ENCODE data around the gene LRRC28.

The LRRC28 gene

GRCh38 chr15:99438691-99439523 is 187.6 kb downstream of the LRRC28 start:
- H3K4me3 ChIP-seq (ENCODE audit: low read length) = no peak overlapping the region
- no peaks in the 10 kb centered on the region for H3K9me3 ChIP-seq (ENCODE audit: insufficient read depth, low read length)
- H3K27me3 ChIP-seq (ENCODE audit: low read depth, low read length) = peaks cover 46% of the 10 kb centered on the region
- peaks cover 27% of the 10 kb centered on the region for H3K4me1 ChIP-seq (ENCODE audit: low read length)
- H3K9ac ChIP-seq (ENCODE audit: low read length) = no peak overlapping the region
- no peak overlapping the region for H3K4me2 ChIP-seq (ENCODE audit: low read length)
- no peaks in the 10 kb centered on the region for H4K20me1 ChIP-seq (ENCODE audit: insufficient read depth, low read length)
- no peaks in the 10 kb centered on the region for H3K36me3 ChIP-seq (replicated peaks; ENCODE audit: low read depth, low read length)
- no peak overlapping the region for H2AFZ ChIP-seq (ENCODE audit: low read depth, low read length)
- H3K79me2 ChIP-seq (ENCODE audit: low read length) = no peaks in the 10 kb centered on the region
- TF ChIP-seq CTCF (IDR thresholded peaks at IDR 0.05; ENCODE audit: low read depth, low read length) = no peak
- no peak for TF ChIP-seq EZH2phosphoT487 (IDR thresholded peaks at IDR 0.05; ENCODE audit: low read depth)
- H3K27ac ChIP-seq (ENCODE audit: low read length) = no peak overlapping the region

- no peak overlapping the region for H3K4me3 ChIP-seq (ENCODE audit: low read length)
- no peak overlapping the region for H3K4me2 ChIP-seq (ENCODE audit: low read length)
- no peaks in the 10 kb centered on the region for H4K20me1 ChIP-seq (ENCODE audit: insufficient read depth, low read length)
- H3K9ac ChIP-seq (ENCODE audit: low read length) = no peak overlapping the region
- no peak overlapping the region for H2AFZ ChIP-seq (ENCODE audit: low read depth, low read length)
- H3K9me3 ChIP-seq (ENCODE audit: insufficient read depth, low read length) = no peaks in the 10 kb centered on the region
- TF ChIP-seq EZH2phosphoT487 (IDR thresholded peaks at IDR 0.05; ENCODE audit: low read depth) = no peak
- TF ChIP-seq CTCF (IDR thresholded peaks at IDR 0.05; ENCODE audit: low read depth, low read length) = no peak
- H3K36me3 ChIP-seq (replicated peaks; ENCODE audit: low read depth, low read length) = no peaks in the 10 kb centered on the region
- no peaks in the 10 kb centered on the region for H3K79me2 ChIP-seq (ENCODE audit: low read length)
- peaks cover 41% of the 10 kb centered on the region for H3K27me3 ChIP-seq (ENCODE audit: low read depth, low read length)
- no peak overlapping the region for H3K27ac ChIP-seq (ENCODE audit: low read length)
- H3K4me1 ChIP-seq (ENCODE audit: low read length) = peaks cover 29% of the 10 kb centered on the region
These were observed 188.2 kb downstream of the LRRC28 start for GRCh38 chr15:99439524-99439835.

- no peak for TF ChIP-seq CTCF (IDR thresholded peaks at IDR 0.05; ENCODE audit: low read depth, low read length)
- no peak for TF ChIP-seq EZH2phosphoT487 (IDR thresholded peaks at IDR 0.05; ENCODE audit: low read depth)
- Histone ChIP-seq H3K79me2 (ENCODE audit: low read length) (no peaks in the 10 kb centered on the region), H3K4me3 (ENCODE audit: low read length) (no peak overlapping the region), H3K9ac (ENCODE audit: low read length) (no peak overlapping the region), H3K4me1 (ENCODE audit: low read length) (peaks cover 24% of the 10 kb centered on the region), H3K27me3 (ENCODE audit: low read depth, low read length) (peaks cover 40% of the 10 kb centered on the region), H3K36me3 (replicated peaks; ENCODE audit: low read depth, low read length) (no peaks in the 10 kb centered on the region), H3K4me2 (ENCODE audit: low read length) (no peak overlapping the region), H2AFZ (ENCODE audit: low read depth, low read length) (no peak overlapping the region), H3K9me3 (ENCODE audit: insufficient read depth, low read length) (no peaks in the 10 kb centered on the region), H4K20me1 (ENCODE audit: insufficient read depth, low read length) (no peaks in the 10 kb centered on the region), H3K27ac (ENCODE audit: low read length) (no peak overlapping the region)
These were observed 188.7 kb downstream of the LRRC28 start for GRCh38 chr15:99440029-99440428.

Measured in OCI-LY3 (cell line).